Right lobe of liver (tissue), 4 donors: ENCODE results near the gene FBXO46.

Experiments
- POLR2A ChIP-seq: fragments of 450-650 bp; IDR thresholded peaks from one replicate; pipeline ENCODE4 v1.6.1; 2017; ENCODE audit warnings: antibody characterized with exemption, mild to moderate bottlenecking
- TF ChIP-seq, protein P1 (sequence below), 4 donors: fragments of 200-600 bp in 3 of 4; fragments of 450-650 bp in 1 of 4; IDR thresholded peaks; one replicate each; pipeline versions ENCODE4 v1.5.1 to v1.8.0; 2016 to 2022; ENCODE audit warnings: antibody characterized with exemption in 4 of 4, mild to moderate bottlenecking in 2 of 4
- donor health status: DM: no; HTN: no; CAD: no.
- donor health status: DM: no; HTN: no; CAD: no.
- donor health status: DM: no; HTN: yes; CAD: no.

DNA sequence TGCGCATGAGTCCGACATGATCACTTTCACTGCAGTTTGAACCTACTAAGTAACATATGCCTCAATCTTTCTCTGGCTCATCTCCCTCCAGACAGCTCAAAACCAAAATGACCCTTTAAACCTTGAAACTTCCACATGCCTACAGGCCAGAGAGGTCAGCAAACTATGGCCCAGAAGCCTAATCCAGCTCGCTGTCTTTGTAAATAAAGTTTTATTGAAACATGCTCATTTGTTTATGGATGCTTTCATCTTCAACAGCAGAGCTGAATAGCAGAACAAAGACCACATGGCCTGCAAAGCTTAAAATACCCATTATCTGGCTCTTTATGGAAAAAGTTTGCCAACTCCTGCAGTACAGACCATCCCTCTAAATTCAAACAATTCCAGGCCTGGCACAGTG lies 15.6 kb downstream of the FBXO46 start:
- TF ChIP-seq, protein P1, sequence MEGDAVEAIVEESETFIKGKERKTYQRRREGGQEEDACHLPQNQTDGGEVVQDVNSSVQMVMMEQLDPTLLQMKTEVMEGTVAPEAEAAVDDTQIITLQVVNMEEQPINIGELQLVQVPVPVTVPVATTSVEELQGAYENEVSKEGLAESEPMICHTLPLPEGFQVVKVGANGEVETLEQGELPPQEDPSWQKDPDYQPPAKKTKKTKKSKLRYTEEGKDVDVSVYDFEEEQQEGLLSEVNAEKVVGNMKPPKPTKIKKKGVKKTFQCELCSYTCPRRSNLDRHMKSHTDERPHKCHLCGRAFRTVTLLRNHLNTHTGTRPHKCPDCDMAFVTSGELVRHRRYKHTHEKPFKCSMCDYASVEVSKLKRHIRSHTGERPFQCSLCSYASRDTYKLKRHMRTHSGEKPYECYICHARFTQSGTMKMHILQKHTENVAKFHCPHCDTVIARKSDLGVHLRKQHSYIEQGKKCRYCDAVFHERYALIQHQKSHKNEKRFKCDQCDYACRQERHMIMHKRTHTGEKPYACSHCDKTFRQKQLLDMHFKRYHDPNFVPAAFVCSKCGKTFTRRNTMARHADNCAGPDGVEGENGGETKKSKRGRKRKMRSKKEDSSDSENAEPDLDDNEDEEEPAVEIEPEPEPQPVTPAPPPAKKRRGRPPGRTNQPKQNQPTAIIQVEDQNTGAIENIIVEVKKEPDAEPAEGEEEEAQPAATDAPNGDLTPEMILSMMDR (IDR thresholded peaks at IDR 0.05) = no peak
- TF ChIP-seq POLR2A = no peak
